Sigmoid colon (tissue), 4 donors: Measurements from ENCODE around the gene NPW.

Source experiments
- EP300 ChIP-seq, 4 donors: sonication (generic); formaldehyde crosslinking; IDR thresholded peaks; one replicate each; pipeline ENCODE4 v1.6.1; 2017; ENCODE audit warnings: antibody characterized with exemption in 4 of 4
- POLR2AphosphoS5 ChIP-seq, 4 donors: sonication (generic); formaldehyde crosslinking; IDR thresholded peaks; one replicate each; pipeline ENCODE4 v1.6.1; 2017; ENCODE audit warnings: antibody characterized with exemption in 4 of 4
- TF ChIP-seq, protein P1 (sequence below), 4 experiments: fragments of 450-650 bp in 3 of 4; fragments of 200-600 bp in 1 of 4; IDR thresholded peaks; one replicate each; pipeline ENCODE4 v1.5.1; 2016 to 2019; ENCODE audit warnings: antibody characterized with exemption in 4 of 4, mild to moderate bottlenecking in 3 of 4, moderate library complexity in 2 of 4

DNA sequence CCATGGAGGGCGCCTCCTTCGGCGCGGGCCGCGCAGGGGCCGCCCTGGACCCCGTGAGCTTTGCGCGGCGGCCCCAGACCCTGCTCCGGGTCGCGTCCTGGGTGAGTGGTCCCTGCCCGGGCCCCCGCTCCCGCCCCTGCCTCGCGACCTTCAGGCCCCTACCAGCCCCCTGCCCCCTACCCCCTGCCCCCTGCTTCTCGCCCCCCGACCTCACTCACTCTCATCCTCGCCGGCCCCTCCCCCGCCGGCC, 29.6 kb upstream of the NPW start:
- TF ChIP-seq, protein P1, sequence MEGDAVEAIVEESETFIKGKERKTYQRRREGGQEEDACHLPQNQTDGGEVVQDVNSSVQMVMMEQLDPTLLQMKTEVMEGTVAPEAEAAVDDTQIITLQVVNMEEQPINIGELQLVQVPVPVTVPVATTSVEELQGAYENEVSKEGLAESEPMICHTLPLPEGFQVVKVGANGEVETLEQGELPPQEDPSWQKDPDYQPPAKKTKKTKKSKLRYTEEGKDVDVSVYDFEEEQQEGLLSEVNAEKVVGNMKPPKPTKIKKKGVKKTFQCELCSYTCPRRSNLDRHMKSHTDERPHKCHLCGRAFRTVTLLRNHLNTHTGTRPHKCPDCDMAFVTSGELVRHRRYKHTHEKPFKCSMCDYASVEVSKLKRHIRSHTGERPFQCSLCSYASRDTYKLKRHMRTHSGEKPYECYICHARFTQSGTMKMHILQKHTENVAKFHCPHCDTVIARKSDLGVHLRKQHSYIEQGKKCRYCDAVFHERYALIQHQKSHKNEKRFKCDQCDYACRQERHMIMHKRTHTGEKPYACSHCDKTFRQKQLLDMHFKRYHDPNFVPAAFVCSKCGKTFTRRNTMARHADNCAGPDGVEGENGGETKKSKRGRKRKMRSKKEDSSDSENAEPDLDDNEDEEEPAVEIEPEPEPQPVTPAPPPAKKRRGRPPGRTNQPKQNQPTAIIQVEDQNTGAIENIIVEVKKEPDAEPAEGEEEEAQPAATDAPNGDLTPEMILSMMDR (IDR thresholded peaks at IDR 0.05) = no peak
- TF ChIP-seq POLR2AphosphoS5 (IDR thresholded peaks at IDR 0.05) (no peak), EP300 (IDR thresholded peaks at IDR 0.05) (no peak)
